GM23338 (cell line): Measurements from ENCODE around the gene DNAJC1.

Experiments
- CREB1 ChIP-seq: fragments of 250-450 bp; sonication (Bioruptor Pico); IDR thresholded peaks from 2 replicates; pipeline ENCODE4 v1.5.0; 2020; ENCODE audit warnings: low read depth, mild to moderate bottlenecking, moderate library complexity
- EZH2 ChIP-seq: fragments of 200-600 bp; sonication (generic); IDR thresholded peaks from one replicate; pipeline ENCODE4 v1.8.0; 2017; ENCODE audit warnings: antibody characterized with exemption, mild to moderate bottlenecking, low read depth; ENCODE audit not compliant: unreplicated experiment
- EZH2phosphoT487 ChIP-seq: fragments of 200-600 bp; sonication (generic); IDR thresholded peaks from one replicate; pipeline ENCODE4 v1.8.1; 2018; ENCODE audit warnings: antibody characterized with exemption; ENCODE audit not compliant: unreplicated experiment
- JUNB ChIP-seq: IDR thresholded peaks from one replicate; pipeline ENCODE4 v1.6.1; 2016; ENCODE audit warnings: antibody characterized with exemption; ENCODE audit not compliant: unreplicated experiment
- POLR2AphosphoS5 ChIP-seq: IDR thresholded peaks from 2 replicates; pipeline ENCODE4 v1.6.1; 2016; ENCODE audit warnings: antibody characterized with exemption, low read depth
- STAT1 ChIP-seq: IDR thresholded peaks from one replicate; pipeline ENCODE4 v1.6.1; 2016; ENCODE audit warnings: antibody characterized with exemption; ENCODE audit not compliant: unreplicated experiment
- ZNF114 ChIP-seq: fragments of 250-450 bp; sonication (Bioruptor Pico); IDR thresholded peaks from 2 replicates; pipeline ENCODE4 v1.5.0; 2020; ENCODE audit warnings: mild to moderate bottlenecking, moderate library complexity
- ZNF331 ChIP-seq: fragments of 250-450 bp; sonication (Bioruptor Pico); IDR thresholded peaks from 2 replicates; pipeline ENCODE4 v1.5.0; 2020; ENCODE audit warnings: low read depth, mild to moderate bottlenecking, moderate library complexity
- TF ChIP-seq, protein P1 (sequence below), 2 experiments: fragments of 200-600 bp in 1 of 2; sonication (generic) in 1 of 2; conservative IDR thresholded peaks; 2 replicates each; pipeline versions ENCODE4 v1.5.1 to v1.6.1; 2016 to 2017; ENCODE audit warnings: antibody characterized with exemption in 2 of 2, low read depth in 2 of 2, mild to moderate bottlenecking in 2 of 2, moderate library complexity in 1 of 2
- TF ChIP-seq, protein P2 (sequence below): fragments of 250-450 bp; sonication (Bioruptor Pico); IDR thresholded peaks from 2 replicates; pipeline ENCODE4 v1.5.0; 2020; ENCODE audit warnings: mild to moderate bottlenecking, moderate library complexity
- TF ChIP-seq, protein P3 (sequence below): IDR thresholded peaks from 2 replicates; pipeline ENCODE4 v1.6.1; 2016; ENCODE audit warnings: antibody characterized with exemption
- TF ChIP-seq, protein P4 (sequence below): IDR thresholded peaks from one replicate; pipeline ENCODE4 v1.6.1; 2018; ENCODE audit warnings: antibody characterized with exemption; ENCODE audit not compliant: unreplicated experiment

DNA sequence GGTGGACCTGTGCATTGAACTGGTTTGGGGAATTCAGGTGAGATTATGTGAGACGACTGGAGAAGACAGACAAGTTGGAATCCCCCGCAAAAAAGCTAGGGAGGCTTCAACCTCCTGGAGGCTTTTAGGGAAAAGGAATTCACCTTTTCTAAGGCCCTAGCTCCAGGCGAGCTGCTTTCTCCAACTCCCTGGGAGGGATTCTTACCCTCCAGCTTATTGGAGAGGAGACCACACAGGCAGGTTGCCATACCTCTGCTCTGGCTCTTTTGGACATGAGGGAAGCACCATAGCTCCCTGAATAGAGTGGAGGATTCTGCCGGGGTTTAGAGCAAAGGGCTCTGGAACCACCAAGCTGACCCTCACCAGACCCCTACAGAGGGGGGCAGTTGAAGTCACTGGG lies 255.7 kb downstream of the DNAJC1 start:
- TF ChIP-seq, protein P1, sequence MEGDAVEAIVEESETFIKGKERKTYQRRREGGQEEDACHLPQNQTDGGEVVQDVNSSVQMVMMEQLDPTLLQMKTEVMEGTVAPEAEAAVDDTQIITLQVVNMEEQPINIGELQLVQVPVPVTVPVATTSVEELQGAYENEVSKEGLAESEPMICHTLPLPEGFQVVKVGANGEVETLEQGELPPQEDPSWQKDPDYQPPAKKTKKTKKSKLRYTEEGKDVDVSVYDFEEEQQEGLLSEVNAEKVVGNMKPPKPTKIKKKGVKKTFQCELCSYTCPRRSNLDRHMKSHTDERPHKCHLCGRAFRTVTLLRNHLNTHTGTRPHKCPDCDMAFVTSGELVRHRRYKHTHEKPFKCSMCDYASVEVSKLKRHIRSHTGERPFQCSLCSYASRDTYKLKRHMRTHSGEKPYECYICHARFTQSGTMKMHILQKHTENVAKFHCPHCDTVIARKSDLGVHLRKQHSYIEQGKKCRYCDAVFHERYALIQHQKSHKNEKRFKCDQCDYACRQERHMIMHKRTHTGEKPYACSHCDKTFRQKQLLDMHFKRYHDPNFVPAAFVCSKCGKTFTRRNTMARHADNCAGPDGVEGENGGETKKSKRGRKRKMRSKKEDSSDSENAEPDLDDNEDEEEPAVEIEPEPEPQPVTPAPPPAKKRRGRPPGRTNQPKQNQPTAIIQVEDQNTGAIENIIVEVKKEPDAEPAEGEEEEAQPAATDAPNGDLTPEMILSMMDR (conservative IDR thresholded peaks at IDR 0.05; ENCODE audit: low read depth in 2 of 2), result no peak
- no peak for TF ChIP-seq ZNF114 (CRISPR knock-in tag)
- TF ChIP-seq, protein P2, sequence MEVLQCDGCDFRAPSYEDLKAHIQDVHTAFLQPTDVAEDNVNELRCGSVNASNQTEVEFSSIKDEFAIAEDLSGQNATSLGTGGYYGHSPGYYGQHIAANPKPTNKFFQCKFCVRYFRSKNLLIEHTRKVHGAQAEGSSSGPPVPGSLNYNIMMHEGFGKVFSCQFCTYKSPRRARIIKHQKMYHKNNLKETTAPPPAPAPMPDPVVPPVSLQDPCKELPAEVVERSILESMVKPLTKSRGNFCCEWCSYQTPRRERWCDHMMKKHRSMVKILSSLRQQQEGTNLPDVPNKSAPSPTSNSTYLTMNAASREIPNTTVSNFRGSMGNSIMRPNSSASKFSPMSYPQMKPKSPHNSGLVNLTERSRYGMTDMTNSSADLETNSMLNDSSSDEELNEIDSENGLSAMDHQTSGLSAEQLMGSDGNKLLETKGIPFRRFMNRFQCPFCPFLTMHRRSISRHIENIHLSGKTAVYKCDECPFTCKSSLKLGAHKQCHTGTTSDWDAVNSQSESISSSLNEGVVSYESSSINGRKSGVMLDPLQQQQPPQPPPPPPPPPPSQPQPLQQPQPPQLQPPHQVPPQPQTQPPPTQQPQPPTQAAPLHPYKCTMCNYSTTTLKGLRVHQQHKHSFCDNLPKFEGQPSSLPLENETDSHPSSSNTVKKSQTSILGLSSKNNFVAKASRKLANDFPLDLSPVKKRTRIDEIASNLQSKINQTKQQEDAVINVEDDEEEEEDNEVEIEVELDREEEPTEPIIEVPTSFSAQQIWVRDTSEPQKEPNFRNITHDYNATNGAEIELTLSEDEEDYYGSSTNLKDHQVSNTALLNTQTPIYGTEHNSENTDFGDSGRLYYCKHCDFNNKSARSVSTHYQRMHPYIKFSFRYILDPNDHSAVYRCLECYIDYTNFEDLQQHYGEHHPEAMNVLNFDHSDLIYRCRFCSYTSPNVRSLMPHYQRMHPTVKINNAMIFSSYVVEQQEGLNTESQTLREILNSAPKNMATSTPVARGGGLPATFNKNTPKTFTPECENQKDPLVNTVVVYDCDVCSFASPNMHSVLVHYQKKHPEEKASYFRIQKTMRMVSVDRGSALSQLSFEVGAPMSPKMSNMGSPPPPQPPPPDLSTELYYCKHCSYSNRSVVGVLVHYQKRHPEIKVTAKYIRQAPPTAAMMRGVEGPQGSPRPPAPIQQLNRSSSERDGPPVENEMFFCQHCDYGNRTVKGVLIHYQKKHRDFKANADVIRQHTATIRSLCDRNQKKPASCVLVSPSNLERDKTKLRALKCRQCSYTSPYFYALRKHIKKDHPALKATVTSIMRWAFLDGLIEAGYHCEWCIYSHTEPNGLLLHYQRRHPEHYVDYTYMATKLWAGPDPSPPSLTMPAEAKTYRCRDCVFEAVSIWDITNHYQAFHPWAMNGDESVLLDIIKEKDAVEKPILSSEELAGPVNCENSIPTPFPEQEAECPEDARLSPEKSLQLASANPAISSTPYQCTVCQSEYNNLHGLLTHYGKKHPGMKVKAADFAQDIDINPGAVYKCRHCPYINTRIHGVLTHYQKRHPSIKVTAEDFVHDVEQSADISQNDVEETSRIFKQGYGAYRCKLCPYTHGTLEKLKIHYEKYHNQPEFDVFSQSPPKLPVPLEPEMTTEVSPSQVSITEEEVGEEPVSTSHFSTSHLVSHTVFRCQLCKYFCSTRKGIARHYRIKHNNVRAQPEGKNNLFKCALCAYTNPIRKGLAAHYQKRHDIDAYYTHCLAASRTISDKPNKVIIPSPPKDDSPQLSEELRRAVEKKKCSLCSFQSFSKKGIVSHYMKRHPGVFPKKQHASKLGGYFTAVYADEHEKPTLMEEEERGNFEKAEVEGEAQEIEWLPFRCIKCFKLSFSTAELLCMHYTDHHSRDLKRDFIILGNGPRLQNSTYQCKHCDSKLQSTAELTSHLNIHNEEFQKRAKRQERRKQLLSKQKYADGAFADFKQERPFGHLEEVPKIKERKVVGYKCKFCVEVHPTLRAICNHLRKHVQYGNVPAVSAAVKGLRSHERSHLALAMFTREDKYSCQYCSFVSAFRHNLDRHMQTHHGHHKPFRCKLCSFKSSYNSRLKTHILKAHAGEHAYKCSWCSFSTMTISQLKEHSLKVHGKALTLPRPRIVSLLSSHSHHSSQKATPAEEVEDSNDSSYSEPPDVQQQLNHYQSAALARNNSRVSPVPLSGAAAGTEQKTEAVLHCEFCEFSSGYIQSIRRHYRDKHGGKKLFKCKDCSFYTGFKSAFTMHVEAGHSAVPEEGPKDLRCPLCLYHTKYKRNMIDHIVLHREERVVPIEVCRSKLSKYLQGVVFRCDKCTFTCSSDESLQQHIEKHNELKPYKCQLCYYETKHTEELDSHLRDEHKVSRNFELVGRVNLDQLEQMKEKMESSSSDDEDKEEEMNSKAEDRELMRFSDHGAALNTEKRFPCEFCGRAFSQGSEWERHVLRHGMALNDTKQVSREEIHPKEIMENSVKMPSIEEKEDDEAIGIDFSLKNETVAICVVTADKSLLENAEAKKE (CRISPR knock-in tag), result no peak
- no peak for TF ChIP-seq EZH2
- TF ChIP-seq EZH2phosphoT487, result no peak
- no peak for TF ChIP-seq CREB1
- TF ChIP-seq, protein P3, sequence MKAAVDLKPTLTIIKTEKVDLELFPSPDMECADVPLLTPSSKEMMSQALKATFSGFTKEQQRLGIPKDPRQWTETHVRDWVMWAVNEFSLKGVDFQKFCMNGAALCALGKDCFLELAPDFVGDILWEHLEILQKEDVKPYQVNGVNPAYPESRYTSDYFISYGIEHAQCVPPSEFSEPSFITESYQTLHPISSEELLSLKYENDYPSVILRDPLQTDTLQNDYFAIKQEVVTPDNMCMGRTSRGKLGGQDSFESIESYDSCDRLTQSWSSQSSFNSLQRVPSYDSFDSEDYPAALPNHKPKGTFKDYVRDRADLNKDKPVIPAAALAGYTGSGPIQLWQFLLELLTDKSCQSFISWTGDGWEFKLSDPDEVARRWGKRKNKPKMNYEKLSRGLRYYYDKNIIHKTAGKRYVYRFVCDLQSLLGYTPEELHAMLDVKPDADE, result no peak
- no peak for TF ChIP-seq POLR2AphosphoS5
- TF ChIP-seq, protein P4, sequence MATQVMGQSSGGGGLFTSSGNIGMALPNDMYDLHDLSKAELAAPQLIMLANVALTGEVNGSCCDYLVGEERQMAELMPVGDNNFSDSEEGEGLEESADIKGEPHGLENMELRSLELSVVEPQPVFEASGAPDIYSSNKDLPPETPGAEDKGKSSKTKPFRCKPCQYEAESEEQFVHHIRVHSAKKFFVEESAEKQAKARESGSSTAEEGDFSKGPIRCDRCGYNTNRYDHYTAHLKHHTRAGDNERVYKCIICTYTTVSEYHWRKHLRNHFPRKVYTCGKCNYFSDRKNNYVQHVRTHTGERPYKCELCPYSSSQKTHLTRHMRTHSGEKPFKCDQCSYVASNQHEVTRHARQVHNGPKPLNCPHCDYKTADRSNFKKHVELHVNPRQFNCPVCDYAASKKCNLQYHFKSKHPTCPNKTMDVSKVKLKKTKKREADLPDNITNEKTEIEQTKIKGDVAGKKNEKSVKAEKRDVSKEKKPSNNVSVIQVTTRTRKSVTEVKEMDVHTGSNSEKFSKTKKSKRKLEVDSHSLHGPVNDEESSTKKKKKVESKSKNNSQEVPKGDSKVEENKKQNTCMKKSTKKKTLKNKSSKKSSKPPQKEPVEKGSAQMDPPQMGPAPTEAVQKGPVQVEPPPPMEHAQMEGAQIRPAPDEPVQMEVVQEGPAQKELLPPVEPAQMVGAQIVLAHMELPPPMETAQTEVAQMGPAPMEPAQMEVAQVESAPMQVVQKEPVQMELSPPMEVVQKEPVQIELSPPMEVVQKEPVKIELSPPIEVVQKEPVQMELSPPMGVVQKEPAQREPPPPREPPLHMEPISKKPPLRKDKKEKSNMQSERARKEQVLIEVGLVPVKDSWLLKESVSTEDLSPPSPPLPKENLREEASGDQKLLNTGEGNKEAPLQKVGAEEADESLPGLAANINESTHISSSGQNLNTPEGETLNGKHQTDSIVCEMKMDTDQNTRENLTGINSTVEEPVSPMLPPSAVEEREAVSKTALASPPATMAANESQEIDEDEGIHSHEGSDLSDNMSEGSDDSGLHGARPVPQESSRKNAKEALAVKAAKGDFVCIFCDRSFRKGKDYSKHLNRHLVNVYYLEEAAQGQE, result no peak
- TF ChIP-seq STAT1, result no peak
- TF ChIP-seq JUNB, result no peak
- no peak for TF ChIP-seq ZNF331
